ENCODE data around the gene CD4.

- TF ChIP-seq POLR2A (IDR thresholded peaks at IDR 0.05; ENCODE audit: low read depth, low read length) (no peak), TAF1 (IDR thresholded peaks at IDR 0.05; ENCODE audit: borderline replicate concordance, low read depth, low read length) (no peak)
Measured at GRCh38 chr12:6751767-6752166, 37.6 kb upstream of the CD4 start.
